Transverse colon (tissue), 4 donors: ENCODE results near the gene ALAD. TPM values are rescaled to one million over a fixed set of nuclear protein-coding genes. Genes with fewer than 3 reads are reported as not detected.

ENCODE experiments used
- DNase-seq: peaks from one replicate; pipeline ENCODE4 v3.0.0-alpha.2; 2019
- H3K27ac ChIP-seq, 4 donors: fragments of 200-600 bp; sonication (generic); 2 replicates each; pipeline ENCODE4 v1.5.1; 2016 to 2018; ENCODE audit warnings: inconsistent platforms in 4 of 4
- H3K27me3 ChIP-seq: fragments of 200-600 bp; sonication (generic); 2 replicates; pipeline ENCODE4 v1.5.1; 2017; ENCODE audit warnings: inconsistent platforms
- H3K36me3 ChIP-seq, 4 donors: fragments of 200-600 bp; sonication (generic); 2 replicates each; pipeline ENCODE4 v1.5.1; 2017 to 2019; ENCODE audit warnings: inconsistent platforms in 4 of 4
- H3K4me1 ChIP-seq, 4 donors: fragments of 200-600 bp; sonication (generic); 2 replicates each; pipeline ENCODE4 v1.5.1; 2017 to 2020; ENCODE audit warnings: inconsistent platforms in 4 of 4
- H3K4me3 ChIP-seq, 4 donors: fragments of 200-600 bp; sonication (generic); 1 replicate in 1 of 4; 2 replicates in 3 of 4; pipeline versions ENCODE4 v1.5.1 to v1.6.1; 2017 to 2019; ENCODE audit warnings: inconsistent platforms in 4 of 4
- H3K9me3 ChIP-seq, 2 donors: fragments of 200-600 bp; sonication (generic); 2 replicates each; pipeline ENCODE4 v1.5.1; 2017 to 2019; ENCODE audit warnings: inconsistent platforms in 2 of 2
- EP300 ChIP-seq: sonication (generic); formaldehyde crosslinking; IDR thresholded peaks from one replicate; pipeline ENCODE4 v1.6.1; 2017; ENCODE audit warnings: antibody characterized with exemption, low read depth
- POLR2A ChIP-seq: fragments of 450-650 bp; IDR thresholded peaks from one replicate; pipeline ENCODE4 v1.6.1; 2016; ENCODE audit warnings: antibody characterized with exemption, mild to moderate bottlenecking, moderate library complexity
- POLR2AphosphoS5 ChIP-seq, 3 donors: sonication (generic); formaldehyde crosslinking; IDR thresholded peaks; one replicate each; pipeline ENCODE4 v1.6.1; 2016; ENCODE audit warnings: antibody characterized with exemption in 3 of 3
- WGBS, 2 donors: methylation state at CpG; one replicate each; pipeline ENCODE4 v1.1.5; 2018; ENCODE audit warnings: low coverage in 1 of 2; 5-methylcytosine and 5-hydroxymethylcytosine counted together
- in situ Hi-C, 4 donors: fragments of 200-750 bp; cut with MboI; loops; one replicate each; pipeline versions ENCODE4 v1.15.0 to v1.15.1; 2017; ENCODE audit warnings: low sequenced_read_pairs in 3 of 4, low pct_ligation_motif_present in 1 of 4, low pct_unique_long_range_greater_than_20kb in 1 of 4
- intact Hi-C: fragments of 100-400 bp; cut with DNase I; formaldehyde crosslinking; loops from one replicate; pipeline ENCODE4 v1.15.1; 2023; ENCODE audit warnings: low total_unique reads
- total RNA-seq, 4 donors: library from RNA; depleted of rRNA; stranded (reverse); fragments of >200 nt; gene quantifications; one replicate each; pipeline ENCODE4 v1.1.0, GENCODE V29; 2016
- TF ChIP-seq, protein P1 (sequence below), 5 experiments: fragments of 200-600 bp in 3 of 5; fragments of 450-650 bp in 2 of 5; sonication (generic) in 3 of 5; IDR thresholded peaks; 1 replicate in 2 of 5; 2 replicates in 3 of 5; pipeline ENCODE4 v1.5.1; 2016 to 2017; ENCODE audit warnings: antibody characterized with exemption in 5 of 5, inconsistent platforms in 3 of 5, mild to moderate bottlenecking in 2 of 5, moderate library complexity in 1 of 5

ALAD gene
- total RNA-seq, 4 donors from 2014 or later = 18.5 to 107 (median 63.0) TPM

DNA sequence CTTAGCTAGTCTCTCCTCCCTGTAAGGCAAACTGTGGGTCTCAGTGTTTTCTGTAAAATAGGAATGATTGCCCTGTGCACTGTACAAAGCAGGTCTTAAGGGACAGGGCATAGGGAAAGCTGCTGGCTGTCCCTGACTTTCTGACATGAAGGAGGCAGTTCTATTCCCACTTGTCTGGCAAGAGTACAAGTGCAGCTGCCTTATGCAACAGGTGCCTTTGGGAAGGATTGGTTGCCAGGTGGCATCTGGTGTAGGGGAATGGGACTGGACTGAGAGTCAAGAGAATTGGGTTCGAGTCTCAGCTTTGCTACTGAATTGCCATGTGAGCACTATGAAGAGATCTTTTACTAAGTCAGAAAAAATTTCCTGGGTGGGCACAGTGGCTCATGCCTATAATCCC lies 41.7 kb downstream of the ALAD start:
- no peak for TF ChIP-seq EP300
- TF ChIP-seq, protein P1, sequence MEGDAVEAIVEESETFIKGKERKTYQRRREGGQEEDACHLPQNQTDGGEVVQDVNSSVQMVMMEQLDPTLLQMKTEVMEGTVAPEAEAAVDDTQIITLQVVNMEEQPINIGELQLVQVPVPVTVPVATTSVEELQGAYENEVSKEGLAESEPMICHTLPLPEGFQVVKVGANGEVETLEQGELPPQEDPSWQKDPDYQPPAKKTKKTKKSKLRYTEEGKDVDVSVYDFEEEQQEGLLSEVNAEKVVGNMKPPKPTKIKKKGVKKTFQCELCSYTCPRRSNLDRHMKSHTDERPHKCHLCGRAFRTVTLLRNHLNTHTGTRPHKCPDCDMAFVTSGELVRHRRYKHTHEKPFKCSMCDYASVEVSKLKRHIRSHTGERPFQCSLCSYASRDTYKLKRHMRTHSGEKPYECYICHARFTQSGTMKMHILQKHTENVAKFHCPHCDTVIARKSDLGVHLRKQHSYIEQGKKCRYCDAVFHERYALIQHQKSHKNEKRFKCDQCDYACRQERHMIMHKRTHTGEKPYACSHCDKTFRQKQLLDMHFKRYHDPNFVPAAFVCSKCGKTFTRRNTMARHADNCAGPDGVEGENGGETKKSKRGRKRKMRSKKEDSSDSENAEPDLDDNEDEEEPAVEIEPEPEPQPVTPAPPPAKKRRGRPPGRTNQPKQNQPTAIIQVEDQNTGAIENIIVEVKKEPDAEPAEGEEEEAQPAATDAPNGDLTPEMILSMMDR (IDR thresholded peaks at IDR 0.05) = no peak
- no peak for TF ChIP-seq POLR2AphosphoS5 (IDR thresholded peaks at IDR 0.05)
- no peak for TF ChIP-seq POLR2A
- Histone ChIP-seq H3K4me1 (no peaks in the 10 kb centered on the region), H3K36me3 (no peaks in the 10 kb centered on the region), H3K4me3 (no peak overlapping the region), H3K27ac (no peak overlapping the region), H3K27me3 (no peaks in the 10 kb centered on the region), H3K9me3 (no peaks in the 10 kb centered on the region)
- no peak for DNase-seq
- intact Hi-C loops (no loop called here), in situ Hi-C loops (no loop called here)
- 89% methylated on average over 1 of the region's 1 CpG; no CpG with 5 or more reads in 1 of the 2 donors for WGBS, 2 donors

DNA sequence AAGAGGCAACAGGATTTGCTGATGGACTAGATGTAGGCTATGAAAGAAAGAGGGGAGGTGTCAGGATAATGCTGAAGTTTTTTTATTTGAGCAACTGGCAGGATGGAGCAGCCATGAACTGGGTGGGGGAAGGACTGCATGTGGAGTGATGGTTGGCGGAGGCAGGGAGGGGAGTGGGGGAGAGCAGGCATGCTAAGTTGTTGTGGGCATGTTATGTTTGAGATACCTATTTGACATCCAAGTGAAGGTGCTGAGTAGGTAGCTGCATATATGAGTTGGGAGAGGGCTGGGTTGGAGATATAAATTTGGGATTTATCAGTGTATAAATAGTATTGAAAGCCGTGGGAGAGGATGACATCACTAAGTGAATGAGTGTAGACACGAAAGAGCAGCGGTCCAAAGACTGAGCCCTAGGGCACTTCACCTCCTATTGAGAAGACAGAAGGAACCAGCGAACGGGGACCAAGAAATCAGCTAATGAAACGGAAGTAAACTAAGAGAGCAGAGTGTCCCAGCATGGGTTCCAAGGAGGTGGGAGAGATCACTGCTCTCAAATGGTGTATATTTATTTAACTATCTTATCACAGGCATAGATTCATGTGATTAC lies 44.3 kb downstream of the ALAD start:
- H3K36me3 ChIP-seq = no peaks in the 10 kb centered on the region
- H3K4me3 ChIP-seq = no peak overlapping the region
- WGBS, 2 donors = 72 to 81% methylated on average over 7 of the region's 7 CpGs
- intact Hi-C loops (no loop called here), in situ Hi-C loops (no loop called here)
- no peak for DNase-seq
- no peak overlapping the region for H3K27ac ChIP-seq
- TF ChIP-seq, protein P1 (IDR thresholded peaks at IDR 0.05) = no peak
- no peak for TF ChIP-seq EP300
- TF ChIP-seq POLR2AphosphoS5 (IDR thresholded peaks at IDR 0.05) = no peak
- TF ChIP-seq POLR2A = no peak
- no peaks in the 10 kb centered on the region for H3K4me1 ChIP-seq
- H3K27me3 ChIP-seq = no peaks in the 10 kb centered on the region
- H3K9me3 ChIP-seq = no peaks in the 10 kb centered on the region

DNA sequence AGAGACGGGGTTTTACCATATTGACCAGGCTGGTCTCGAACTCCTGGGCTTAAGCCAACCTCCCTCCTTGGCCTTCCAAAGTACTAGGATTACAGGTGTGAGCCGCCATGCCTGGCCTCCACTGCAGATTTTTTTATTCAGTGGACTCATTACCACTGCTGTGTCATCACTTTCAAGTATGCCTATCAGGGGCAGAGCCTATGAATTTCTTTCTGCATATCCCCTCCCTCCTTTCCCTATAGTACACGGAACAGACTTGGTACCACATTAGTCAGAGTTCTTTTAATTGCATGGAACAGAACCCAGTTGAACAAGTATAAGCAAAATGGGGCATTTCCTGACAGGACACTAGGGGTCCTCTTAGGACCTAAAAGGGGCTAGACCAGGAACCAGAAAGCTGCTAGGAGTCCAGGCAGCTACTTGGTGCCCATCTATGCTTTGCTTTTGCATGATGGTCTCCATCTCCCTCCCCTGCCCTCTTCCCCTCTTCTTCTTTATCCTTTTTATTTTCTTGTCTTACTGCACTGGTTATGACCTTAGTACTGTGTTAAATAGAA lies 46.0 kb downstream of the ALAD start:
- intact Hi-C loops = no loop called here
- Histone ChIP-seq H3K27me3 (no peaks in the 10 kb centered on the region), H3K36me3 (no peaks in the 10 kb centered on the region), H3K9me3 (no peaks in the 10 kb centered on the region), H3K4me1 (peaks cover 0 to 12% (median 8%) of the 10 kb centered on the region in 4 donors), H3K4me3 (no peak overlapping the region), H3K27ac (no peak overlapping the region)
- in situ Hi-C loops = no loop called here
- no peak for DNase-seq
- 83 to 88% methylated on average over 1 to 4 of the region's 4 CpGs for whole genome bisulfite sequencing, 2 donors
- no peak for TF ChIP-seq POLR2AphosphoS5 (IDR thresholded peaks at IDR 0.05)
- TF ChIP-seq, protein P1 (IDR thresholded peaks at IDR 0.05) = no peak
- TF ChIP-seq POLR2A = no peak
- no peak for TF ChIP-seq EP300

DNA sequence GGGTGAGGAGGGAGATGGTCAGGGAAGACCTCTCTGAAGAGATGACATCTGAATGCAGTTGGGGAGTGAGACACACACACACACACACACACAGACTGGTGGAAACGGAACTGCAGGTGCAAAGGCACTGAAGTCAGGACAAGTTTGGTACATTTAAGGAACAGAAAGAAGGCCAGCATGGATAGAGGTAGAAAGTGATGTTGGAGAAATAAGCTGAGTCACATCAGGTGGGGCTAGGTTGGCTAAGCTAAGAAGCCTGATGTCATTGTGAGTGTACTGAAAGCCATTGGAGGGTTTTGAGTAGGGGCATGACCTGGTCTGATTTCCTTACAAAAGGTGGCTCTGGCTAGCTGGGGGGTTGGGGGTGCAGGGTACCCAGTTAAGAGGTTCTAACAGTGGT lies 48.7 kb downstream of the ALAD start:
- WGBS, 2 donors = 87% methylated on average over 1 of the region's 1 CpG; no CpG with 5 or more reads in 1 of the 2 donors
- no peak for DNase-seq
- Histone ChIP-seq H3K27me3 (peaks cover 5% of the 10 kb centered on the region), H3K36me3 (no peaks in the 10 kb centered on the region), H3K4me1 (peaks cover 0 to 26% (median 22%) of the 10 kb centered on the region in 4 donors), H3K27ac (no peak overlapping the region), H3K9me3 (no peaks in the 10 kb centered on the region), H3K4me3 (no peak overlapping the region)
- intact Hi-C loops (no loop called here), in situ Hi-C loops (no loop called here)
- TF ChIP-seq EP300 (no peak), POLR2A (no peak), POLR2AphosphoS5 (IDR thresholded peaks at IDR 0.05) (no peak)
- TF ChIP-seq, protein P1 (IDR thresholded peaks at IDR 0.05) = no peak
